Glomerular endothelial cell (primary cell): ENCODE measurements around the gene RALGPS1. TPM values are rescaled to one million over a fixed set of nuclear protein-coding genes. Genes with fewer than 3 reads are reported as not detected.

ENCODE experiments used
- DNase-seq: peaks from one replicate; pipeline ENCODE4 v3.0.0-alpha.2; 2011; ENCODE audit warnings: low read depth, low spot score; ENCODE audit errors: extremely low read depth
- total RNA-seq: library from RNA; depleted of rRNA; stranded (reverse); fragments of >200 nt; gene quantifications from 2 replicates; pipeline ENCODE4 v1.2.3, GENCODE V29; 2015

Gene RALGPS1
- total RNA-seq, 1 donor from 2014 or later: 7.2 TPM

DNA sequence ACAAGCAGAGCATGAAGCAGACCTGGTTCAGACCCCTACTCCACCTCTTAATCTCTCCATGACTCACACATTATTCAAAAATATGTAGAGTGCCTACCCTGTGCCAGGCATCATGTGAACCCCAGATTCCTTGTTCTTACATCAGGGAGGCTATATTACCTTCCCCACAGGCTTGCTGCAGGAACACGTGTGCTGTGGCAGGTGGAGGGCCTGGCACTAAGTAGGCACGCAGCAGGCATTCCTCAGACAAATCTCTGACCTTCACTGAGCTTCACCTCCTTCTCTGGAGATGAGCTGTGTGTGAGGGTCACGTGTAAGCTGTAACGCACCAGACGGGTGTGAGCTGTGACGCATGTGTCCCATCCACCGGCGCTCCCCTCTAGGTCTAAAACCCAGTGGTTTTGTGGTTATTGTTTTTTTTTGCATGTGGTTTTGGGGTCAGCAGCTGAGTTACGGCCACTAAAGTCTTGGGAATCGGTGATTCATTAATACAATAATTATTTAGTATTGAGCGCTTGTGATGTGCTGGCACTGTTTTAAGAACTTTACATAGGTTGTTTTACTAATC is 177.5 kb downstream of the RALGPS1 start:
- DNase-seq: no peak

DNA sequence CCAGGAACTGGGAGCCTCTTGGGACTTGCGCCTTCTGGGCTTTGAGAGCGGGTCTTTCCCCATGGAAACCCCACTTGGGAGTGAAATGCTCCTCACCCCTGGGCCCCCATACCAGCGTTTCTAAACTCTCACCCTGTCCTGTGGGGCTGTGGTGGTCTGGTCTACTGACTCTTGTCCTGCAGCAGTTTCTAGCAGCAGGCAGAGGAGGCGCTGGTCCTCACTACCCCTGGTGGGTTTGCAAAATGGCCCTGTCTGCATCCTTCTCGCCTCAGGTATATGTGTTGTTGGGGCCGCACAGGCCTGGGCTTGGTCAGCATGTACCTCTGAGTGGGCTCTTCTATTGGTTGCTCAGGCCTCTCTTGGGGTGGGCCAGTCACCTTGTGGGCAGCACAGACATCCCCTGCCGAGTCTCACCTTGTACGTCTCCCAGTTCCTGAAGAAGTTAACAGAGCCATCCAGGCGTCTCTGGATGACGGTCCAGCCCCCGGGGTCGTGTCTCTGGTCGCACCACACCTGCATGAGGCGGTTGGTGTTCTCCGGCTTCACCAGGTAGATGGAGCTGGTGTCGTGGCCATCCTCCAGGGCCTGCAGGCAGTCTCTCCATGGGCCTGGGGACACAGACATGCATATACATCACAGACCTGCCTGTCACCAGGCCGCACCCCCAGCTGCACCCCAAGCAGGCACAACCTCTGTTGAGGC is 178.9 kb downstream of the RALGPS1 start:
- no peak for DNase-seq

DNA sequence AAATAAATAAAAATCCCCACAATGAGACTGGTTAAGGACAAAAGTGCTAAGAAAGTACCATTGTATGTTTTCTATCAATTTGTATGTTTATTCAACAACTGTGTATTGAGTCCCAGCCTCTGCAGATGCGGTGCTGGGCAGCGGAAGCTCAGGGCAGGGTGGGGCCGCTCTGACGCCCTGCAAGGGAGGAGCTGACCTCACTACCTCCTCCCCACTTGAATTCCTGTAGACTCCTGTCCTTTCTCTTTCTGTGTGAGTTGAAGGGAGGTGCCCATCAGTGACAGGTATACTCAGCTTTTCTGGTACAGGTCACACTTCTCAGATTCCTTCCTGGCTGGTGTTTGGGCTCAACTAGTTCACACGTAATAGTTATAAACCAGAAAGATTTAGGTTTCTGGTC is 180.8 kb downstream of the RALGPS1 start:
- DNase-seq: no peak

DNA sequence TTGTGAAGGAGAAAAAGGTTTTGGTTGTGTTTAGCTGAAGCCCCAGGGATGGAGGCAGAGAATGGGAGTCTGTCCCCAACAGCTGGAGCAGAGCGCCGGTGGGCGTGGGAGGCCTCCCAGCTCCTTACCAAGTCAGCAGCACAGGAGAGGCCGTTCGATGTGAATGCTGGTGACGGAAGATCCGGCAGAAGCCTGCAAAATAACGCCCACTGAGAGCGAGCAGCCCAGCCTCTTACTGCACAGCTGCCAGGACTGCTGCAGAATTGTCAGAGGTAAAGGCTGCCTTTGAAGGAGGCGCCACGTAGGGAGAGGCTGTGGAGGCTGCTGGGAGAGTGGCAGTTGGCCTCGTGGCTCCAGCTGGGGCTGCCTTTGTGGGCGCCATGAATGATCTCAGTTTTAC is 181.6 kb downstream of the RALGPS1 start:
- DNase-seq: no peak

DNA sequence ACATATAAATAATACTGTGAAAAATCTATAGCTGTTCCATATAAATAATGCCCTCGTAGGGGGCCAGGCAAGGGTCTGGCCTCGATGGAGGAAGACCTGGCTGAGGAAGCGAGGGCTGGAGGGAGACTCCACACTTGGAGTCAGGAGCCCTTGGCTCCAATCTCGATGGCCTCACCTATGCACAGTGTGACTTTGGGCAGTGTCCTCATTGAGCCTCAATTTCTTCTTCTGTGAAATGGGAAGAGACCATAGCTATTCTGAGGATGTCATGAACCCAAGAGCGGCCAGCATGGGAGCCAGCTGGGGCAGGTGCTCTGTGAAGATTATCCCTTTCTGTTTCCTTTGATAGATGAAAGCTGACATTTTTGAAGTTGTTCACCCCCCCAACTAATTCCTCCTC is 183.1 kb downstream of the RALGPS1 start:
- DNase-seq: no peak

DNA sequence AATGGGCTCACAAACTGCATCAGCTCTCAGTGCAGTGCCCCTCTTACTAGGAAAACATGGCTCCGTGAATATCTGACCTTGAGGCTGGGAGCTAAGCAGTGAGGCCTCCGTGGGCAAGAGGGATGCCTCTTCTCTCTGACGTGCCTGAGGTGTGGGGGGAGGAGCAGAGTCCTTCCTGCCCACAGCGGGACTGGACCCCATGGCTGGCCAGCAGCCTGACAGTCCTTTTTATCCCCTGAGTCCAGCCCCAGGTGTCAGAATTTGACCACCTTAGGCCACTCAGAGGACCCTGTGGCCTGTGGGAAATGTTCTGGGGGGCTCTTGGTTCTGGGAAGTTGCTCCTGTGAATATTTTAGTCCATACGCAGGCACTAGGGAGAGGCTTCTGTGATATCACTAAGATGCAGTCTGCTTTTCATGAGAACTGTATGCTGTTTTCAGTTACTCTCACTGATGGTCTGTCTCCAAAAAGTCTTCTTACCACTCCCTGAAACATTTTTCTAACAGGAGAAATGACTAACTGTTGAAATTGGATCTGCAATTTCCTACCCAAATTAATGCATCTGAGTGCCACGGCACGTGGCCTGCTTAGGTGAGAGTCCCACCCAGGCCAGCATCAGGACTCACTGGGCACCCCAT is 184.5 kb downstream of the RALGPS1 start:
- no peak for DNase-seq

DNA sequence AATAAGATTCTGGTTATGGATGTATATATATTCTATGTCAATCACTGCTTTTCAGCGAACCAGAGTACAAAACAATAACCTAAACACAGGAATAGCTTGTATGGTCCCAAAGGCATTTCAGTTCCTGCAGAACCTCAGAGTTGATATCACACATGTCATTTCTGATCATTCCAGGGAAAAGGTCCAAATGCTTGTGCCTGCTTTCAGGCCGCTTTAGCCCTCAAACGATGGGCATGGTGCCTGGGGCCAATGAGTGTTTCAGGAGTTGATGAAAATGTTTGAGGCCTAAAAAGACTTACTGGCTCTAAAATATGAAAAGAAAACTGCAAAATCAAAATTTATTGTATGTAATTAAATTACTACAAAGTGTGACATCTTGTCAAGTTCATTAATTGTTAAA is 185.1 kb downstream of the RALGPS1 start:
- no peak for DNase-seq

DNA sequence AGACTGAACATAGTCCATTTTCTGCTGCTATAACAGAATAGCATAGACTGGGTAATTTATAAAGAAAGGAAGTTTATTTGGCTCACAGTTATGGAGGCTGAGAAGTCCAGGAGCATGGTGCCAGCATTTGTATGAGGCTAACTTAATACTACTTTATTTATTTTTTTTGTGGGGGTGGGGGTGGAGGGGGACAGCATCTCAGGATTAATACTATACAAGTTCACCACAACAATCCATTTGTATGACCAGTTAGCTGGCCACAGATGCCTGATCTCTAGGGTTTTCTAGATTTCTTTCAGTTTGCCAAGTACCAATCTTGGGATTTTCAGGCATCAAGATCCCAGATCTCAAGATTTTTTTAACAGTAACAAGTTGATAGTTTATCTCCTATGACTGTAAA is 187.6 kb downstream of the RALGPS1 start:
- no peak for DNase-seq

DNA sequence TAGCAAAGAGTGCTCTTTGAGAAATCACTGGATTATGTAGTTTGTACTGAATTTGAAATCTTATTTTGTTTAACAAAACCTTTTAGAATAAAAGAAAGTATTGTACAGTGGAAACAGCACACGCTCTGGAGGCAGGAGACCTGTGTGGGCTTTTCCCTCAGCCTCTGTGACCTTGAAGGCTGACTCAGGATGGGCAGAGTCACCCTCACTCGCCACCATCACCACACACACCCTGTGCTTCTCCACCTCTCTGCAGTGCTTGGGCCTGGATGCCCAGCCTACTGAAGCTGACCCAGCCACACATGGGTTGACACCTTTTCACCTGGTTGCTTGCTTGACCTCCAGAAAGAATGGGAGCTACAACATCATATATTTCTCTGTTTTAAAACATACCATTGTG is 188.2 kb downstream of the RALGPS1 start:
- no peak for DNase-seq

DNA sequence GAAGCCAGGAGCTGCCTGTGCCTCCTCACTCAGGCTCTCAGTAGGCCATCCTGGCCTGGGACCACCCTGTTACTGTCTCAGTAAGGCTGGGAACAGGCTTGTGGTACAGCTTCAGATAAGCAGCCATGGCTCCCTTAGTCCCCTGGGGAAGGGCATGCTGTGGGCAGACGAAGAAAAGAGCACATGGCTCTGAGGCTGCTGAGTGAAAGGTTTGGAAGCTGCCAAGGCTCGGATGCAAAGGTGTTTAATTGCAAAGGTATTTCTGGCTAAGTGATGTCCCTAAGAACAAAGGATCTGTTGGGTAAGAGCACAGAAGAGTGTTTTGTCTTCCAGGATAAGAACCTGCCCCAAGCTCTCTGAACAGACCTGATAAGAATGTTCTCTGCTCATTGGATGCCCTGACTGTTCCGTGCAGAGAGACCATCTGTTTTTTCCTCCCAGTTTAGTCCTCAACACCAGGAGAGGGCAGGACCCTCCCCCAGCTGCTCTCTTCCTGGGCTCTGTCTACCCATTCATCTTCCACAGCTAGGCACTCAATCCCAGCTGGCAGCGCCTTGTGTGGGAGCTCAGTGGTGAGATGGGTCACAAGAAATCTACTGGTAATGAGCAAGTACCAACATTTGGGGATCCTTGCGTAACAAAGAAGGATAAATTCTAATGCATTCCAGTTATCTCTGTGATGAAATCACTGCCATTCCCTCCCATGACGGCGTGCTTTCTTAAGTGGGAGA is 190.2 kb downstream of the RALGPS1 start:
- no peak for DNase-seq

DNA sequence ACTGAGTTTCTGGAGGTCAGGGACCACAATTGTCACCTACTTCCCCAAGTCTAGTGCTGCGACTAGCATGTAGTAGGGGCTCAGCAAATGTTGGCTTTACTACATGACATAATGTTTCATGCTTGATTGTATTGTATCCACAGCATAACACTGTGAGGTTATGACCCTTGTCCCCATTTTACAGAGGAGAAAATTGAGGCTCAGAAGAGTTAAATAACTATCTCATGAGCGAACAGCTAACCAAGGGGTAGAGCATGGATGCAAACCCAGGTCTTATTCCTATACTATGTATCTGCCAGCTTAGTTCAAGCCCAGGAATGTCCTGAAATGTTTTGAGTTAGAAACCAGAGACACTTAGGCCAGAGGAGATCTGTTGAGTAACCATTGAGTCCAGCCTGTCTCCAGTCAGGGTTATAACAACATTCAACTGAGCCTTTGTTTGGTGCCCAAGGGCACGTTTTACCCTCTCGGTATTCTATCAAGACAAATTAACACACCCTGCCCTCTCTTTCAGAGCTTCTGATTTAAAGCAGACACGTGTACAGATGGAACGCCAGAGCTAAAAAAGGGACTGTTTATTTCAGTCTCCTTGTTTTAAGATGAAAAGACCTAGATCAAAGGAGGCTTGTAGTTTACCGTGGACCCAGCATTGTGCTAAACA is 191.4 kb downstream of the RALGPS1 start:
- DNase-seq: no peak

DNA sequence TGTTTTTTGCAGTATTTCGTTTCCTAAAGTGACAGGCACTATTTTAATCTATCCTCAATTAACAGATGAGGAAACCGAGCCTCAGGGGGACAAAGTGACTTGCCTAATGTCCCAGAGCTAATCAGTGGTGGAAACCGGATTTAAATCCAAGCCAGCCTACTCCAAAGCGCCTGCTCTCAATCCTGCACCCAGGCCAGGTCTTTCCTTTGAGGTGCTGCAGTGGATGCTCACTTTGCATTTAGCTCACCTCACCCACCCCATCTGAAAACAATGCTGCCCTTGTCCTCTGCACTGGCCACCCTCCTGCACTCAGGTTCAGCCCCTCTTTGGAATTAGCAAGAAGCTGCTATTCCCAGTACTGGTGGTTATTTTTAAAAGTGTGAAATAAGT is 191.9 kb downstream of the RALGPS1 start:
- no peak for DNase-seq

DNA sequence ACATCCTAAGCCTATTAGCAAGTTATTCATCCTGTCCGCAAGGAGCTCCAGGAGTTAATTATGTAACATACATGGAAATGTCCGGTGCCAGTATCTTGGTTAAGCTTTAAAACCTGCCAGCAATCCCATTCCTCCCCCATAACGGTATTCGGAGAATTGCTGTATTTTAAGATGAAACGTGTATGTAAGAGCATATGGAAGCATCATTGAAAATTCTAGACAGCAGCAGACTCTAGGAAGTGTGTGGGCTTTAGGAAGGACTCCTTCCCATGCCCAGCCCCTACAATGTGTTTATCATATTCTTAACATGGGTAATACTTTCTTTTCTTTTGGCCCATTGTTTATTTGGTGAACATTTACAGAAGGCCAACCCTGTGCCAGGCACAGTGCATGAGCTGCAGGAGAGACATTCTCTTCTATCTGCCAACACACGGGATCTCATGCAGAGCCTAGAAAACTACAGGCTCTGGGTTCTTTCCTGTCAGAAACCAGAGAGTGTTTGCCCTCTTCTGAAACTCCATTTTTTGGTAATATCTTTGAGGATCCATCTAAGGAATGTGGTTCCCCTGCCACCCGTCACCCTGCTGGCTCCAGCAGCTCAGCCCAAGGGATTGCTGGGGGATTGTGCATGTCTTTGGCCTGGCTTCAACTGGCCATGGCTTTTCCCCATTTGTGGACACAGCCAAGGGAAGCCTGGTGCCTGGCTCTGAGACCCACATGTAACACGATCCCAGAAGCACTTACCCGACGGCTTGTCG is 192.8 kb downstream of the RALGPS1 start:
- DNase-seq: no peak

DNA sequence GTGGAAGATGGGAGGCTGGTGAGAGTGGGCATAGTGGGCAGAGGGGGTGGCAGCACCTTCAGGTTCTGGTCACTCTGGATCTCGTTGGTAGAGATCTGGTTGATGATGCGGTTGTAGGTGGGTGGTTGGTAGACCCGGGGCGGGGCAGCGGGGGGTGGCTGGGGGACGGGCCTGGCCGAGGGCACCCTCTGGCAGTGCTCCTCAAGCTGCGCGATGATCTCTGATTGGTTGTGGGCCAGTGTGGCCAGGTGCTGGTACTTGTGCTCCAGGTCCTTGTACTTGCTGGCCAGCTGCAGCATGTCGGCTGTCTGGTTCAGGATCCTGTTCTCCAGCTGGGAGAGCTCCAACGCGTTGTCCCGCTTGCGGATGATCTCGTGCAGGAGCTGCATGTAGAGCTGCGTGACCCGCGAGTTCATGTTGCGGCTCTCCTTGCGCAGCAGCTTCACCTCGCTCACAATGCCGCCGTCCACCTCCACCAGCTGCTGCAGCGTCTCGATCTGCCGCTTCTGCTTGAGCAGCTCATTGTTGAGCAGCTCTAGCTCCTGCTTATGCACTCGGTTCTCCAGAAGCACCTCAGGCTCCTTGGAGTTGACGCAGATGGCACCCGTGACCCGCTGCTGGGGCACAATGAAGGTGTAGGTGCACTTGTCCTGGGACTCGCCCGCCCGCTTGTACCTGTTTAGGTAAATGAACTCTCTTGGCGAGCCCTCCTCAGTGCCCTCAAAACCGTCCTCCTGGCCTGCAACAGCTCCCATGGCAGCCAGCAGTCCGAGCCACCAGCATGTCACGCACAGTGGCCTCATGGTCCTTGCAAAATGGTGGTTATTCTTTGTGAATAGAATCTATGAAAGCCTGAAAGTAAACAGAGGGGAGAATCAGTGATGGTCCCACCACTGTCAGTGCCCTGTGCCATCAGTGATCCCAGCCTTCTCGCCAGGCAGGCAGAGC is 193.6 kb downstream of the RALGPS1 start:
- no peak for DNase-seq

DNA sequence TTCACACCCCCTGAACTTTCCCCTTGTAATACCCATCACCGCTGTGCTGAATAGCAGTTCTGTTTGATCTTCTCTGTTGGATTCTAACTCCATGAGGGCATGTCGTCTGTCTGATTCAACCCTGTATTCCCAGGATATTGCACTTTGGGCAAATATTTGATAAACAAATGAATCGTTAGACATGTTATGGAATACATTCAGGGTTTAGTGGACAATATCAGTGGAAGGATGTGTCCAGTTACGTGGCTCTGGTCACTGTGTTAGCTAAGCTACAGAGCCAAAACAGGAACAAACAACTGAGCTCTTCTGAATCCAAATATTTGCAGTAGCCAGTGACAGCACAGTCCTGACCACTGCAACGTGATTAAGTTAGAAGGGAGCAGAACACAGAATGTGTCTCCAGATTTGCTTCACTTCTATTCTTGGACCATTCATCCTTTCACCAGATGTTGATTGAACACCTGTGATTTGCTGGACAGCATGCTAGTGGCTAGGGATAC is 194.7 kb downstream of the RALGPS1 start:
- DNase-seq: no peak

DNA sequence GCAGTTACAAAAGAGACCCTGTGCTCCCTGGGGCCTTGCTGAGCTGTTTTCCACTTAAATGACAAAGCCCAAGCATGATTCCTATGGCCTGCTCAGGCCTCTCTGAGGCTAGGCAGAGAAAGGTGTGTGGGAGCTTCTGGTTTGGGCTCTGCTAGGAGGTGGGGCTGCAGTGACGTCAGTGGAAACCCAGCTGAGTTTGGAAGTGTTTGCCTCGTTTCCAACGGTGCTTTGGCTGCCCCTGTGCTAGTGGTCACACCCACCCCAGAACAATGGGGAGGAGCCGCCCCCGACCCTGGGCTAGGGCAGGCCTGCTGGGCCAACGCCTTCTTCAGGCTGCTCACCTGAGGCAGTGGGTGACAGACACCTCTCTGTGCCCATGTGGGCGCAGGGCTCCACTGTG is 197.5 kb downstream of the RALGPS1 start:
- no peak for DNase-seq

DNA sequence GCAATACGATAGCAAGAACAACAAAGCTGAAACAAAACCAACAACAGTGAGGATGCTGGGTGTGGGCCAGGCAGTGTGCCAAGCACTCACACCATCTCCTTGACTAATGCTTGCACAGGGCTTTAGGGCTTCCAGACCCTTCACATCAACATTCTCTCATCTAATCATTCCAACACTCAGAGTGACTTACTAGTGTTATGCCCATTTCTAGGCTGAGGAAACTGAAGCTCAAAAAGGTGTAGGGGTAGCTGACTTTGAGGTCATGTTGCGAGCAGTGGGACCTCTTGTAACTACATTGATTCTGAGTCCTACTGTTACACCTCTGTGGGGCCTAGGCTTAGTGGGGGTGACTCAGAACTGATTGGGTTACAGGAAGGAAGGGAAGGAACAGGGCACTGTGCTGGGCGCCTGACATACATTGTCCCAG is 198.2 kb downstream of the RALGPS1 start:
- no peak for DNase-seq

DNA sequence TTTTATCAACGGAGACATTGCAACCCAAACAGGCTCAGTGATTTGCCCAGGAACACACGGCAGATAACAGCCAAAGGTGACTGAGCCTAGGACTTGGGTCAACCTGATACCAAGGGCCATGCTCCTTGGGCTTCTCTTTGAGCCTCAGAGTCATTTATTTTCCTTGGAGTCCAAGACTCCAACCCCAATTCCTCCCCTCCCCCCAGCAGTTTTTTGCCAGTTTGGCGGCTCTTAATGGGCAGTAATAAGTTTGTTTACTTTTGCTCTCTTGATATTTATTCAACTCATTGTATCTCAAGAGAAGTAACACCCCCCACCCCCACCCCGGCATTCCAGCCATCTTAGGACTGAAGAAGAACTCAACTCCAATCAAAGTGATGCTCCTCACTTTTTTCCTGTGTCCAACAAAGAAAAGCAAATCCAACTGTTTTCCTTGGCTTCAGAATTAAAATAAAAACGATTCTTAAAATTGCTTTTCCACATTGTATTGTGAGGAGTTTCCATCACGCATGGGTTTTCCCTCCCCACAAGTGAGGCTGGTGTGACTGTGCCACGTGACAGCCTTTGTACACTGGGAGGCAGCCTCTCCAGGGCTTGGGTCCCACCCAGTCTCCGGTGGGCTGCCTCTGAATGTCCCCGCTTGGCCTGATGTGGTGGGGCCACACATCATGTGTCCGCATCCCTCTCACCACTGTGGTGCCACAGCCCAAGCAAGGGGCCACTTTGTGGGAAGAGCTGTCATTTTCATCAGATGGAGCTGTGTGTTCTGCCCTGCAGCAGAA is 198.8 kb downstream of the RALGPS1 start:
- no peak for DNase-seq
